ENCODE data around the gene FKBP15. TPM values are rescaled to one million over a fixed set of nuclear protein-coding genes. Genes with fewer than 3 reads are reported as not detected.
A peak's percentile ranks its signal among the peaks of the same experiment; 100 is the strongest.

Gene FKBP15
- total RNA-seq, 1 donor from 2014 or later: 23.8 TPM

DNA sequence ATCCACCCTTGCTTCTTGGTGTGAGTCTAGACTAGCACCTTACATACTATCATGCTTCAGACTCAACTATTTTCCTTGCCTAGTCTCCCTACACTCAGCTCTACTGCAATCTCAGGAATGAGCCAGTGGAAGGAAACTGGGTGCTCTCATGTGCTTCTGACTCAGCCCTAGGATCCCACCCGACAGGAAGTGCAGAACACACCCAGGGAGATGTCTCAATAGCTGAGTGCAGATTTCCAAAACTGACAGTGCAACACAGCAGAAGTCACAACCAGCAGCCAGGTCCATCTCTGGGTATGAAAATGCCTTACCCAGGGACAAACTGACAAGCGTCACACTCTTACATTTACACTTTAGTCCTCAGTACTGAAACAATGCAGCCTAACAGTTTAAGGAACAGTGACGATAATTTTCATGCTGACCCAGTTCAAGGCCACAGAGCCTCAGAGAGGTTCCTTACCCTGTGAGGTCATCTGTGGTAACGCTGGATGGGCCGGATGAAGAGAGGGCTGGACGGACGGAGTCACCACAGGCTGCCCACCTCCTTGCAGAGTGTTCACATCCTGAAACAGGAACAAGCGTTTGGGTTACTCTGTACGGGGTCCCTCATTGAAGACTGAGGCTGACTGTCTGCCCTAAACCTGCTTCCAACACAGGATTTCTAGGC, 33.0 kb downstream of the FKBP15 start:
- no peaks in the 10 kb centered on the region for H3K27me3 Mint-ChIP-seq
- peaks cover 24% of the 10 kb centered on the region for H3K36me3 Mint-ChIP-seq
- no peaks in the 10 kb centered on the region for H3K9me3 Mint-ChIP-seq
- TF ChIP-seq, protein P1, sequence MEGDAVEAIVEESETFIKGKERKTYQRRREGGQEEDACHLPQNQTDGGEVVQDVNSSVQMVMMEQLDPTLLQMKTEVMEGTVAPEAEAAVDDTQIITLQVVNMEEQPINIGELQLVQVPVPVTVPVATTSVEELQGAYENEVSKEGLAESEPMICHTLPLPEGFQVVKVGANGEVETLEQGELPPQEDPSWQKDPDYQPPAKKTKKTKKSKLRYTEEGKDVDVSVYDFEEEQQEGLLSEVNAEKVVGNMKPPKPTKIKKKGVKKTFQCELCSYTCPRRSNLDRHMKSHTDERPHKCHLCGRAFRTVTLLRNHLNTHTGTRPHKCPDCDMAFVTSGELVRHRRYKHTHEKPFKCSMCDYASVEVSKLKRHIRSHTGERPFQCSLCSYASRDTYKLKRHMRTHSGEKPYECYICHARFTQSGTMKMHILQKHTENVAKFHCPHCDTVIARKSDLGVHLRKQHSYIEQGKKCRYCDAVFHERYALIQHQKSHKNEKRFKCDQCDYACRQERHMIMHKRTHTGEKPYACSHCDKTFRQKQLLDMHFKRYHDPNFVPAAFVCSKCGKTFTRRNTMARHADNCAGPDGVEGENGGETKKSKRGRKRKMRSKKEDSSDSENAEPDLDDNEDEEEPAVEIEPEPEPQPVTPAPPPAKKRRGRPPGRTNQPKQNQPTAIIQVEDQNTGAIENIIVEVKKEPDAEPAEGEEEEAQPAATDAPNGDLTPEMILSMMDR (conservative IDR thresholded peaks at IDR 0.05): no peak
- DNase-seq (ENCODE audit: extremely low spot score, unreplicated experiment): no peak
- no peaks in the 10 kb centered on the region for H3K4me1 Mint-ChIP-seq (ENCODE audit: unreplicated experiment)
- peak overlapping the region; percentile 44 for H3K27ac Mint-ChIP-seq
- H3K4me3 Mint-ChIP-seq: no peak overlapping the region

DNA sequence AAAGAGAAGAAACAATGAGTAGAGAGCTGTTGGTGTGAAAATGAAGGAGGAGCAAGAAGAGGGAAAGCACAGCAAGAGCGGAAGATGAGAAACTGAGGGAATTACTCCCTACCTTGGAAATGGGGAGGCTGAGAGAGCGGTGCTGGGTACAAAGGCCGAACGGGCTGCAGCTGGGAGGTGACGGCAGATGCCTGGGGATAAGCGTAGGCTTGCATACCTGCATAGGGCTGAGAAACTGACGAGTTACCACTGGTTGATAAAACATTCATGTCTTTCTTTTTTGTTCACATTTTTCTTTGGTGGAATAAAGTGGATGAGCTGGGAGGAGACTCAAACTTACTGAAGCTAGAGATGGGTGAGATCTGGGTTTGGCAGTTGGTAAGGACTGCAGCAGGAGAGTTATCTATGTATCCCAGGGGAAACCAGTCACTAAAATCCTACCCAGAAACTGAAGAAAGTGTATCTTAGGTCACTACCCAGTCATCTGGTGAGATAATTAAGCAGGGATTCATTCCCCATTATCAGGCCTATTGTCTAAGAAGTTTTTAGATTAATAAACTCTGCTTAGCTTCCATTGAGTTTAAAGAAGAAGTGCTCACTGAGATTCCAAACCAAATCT, 34.8 kb downstream of the FKBP15 start:
- Mint-ChIP-seq H3K4me3 (no peak overlapping the region), H3K27ac (no peak overlapping the region)
- DNase-seq (ENCODE audit: extremely low spot score, unreplicated experiment): no peak

DNA sequence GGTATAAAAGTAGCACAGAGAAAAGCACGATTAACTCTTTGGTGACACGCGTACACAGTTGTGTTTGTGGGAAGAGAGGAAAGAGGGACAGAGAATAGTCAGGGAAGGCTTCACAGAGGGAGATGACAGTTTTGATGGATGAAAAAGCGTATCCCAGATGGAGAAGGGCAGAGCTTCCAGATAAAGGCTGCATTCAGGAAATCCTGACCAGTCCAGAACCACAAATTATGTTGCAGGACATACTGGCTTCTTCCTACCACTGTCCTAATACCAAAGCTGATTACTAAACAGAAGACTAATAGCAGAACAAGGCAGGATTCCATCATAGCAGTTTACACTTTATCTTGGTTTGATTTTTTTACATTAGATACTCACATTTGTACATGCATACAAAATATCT, 35.8 kb downstream of the FKBP15 start:
- H3K4me3 Mint-ChIP-seq: no peak overlapping the region
- H3K9me3 Mint-ChIP-seq: no peaks in the 10 kb centered on the region
- TF ChIP-seq, protein P1 (conservative IDR thresholded peaks at IDR 0.05): no peak
- DNase-seq (ENCODE audit: extremely low spot score, unreplicated experiment): no peak
- peaks cover 29% of the 10 kb centered on the region for H3K36me3 Mint-ChIP-seq
- no peaks in the 10 kb centered on the region for H3K27me3 Mint-ChIP-seq
- no peak overlapping the region for H3K27ac Mint-ChIP-seq
- no peaks in the 10 kb centered on the region for H3K4me1 Mint-ChIP-seq (ENCODE audit: unreplicated experiment)

More for the DNA sequence above, 34.8 kb downstream of the FKBP15 start:
- TF ChIP-seq, protein P1 (conservative IDR thresholded peaks at IDR 0.05): no peak
- peaks cover 30% of the 10 kb centered on the region for H3K36me3 Mint-ChIP-seq
- H3K27me3 Mint-ChIP-seq: no peaks in the 10 kb centered on the region
- H3K4me1 Mint-ChIP-seq (ENCODE audit: unreplicated experiment): no peaks in the 10 kb centered on the region
- H3K9me3 Mint-ChIP-seq: no peaks in the 10 kb centered on the region

DNA sequence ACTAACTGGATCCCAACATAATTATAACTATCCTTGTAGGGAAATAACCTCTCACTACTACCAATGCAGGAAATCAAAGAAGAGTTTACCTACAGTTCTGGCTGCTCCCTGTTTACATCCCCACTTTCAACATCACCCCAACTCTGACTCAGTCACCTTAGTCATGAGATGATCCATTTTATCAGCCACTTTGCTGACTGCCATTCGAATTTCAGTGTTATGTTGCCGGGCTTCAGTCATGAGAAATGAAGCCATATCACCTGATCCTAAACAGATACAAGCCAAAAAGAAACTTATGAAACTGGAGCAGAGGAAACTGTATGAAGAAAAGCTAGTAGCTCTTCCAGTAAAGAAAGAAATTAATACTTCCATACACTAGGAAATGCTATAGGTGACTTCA, 36.5 kb downstream of the FKBP15 start:
- DNase-seq (ENCODE audit: extremely low spot score, unreplicated experiment): no peak
- Mint-ChIP-seq H3K4me1 (ENCODE audit: unreplicated experiment) (no peaks in the 10 kb centered on the region), H3K27me3 (no peaks in the 10 kb centered on the region), H3K4me3 (no peak overlapping the region), H3K9me3 (no peaks in the 10 kb centered on the region), H3K36me3 (peaks cover 25% of the 10 kb centered on the region), H3K27ac (no peak overlapping the region)
- TF ChIP-seq, protein P1 (conservative IDR thresholded peaks at IDR 0.05): no peak

DNA sequence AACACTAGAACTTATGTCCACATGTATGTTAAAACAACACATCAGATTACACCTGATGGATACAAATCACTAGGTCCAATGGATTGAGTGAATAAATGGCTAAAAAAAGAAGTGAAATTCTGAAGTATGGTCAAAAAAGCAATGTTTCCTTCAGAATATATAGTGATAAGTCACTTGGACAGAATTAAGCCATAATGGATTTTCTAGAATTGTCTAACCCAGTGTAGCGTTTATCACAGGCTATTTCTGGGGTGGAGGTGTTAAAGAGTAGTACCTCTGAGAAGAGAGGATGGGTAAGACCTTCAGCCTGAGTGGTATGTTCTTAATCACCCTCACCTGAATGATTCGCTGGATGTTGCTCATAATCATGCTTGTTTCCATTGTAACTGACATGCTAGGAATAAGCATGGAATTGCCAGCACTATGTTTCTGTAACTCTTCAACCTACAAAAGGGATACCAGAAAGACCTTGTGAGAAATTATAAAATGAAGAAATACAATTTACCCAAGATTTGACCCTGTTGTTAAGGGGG, 37.1 kb downstream of the FKBP15 start:
- TF ChIP-seq, protein P1 (conservative IDR thresholded peaks at IDR 0.05): no peak
- Mint-ChIP-seq H3K4me3 (no peak overlapping the region), H3K4me1 (ENCODE audit: unreplicated experiment) (no peaks in the 10 kb centered on the region), H3K9me3 (no peaks in the 10 kb centered on the region), H3K27me3 (no peaks in the 10 kb centered on the region), H3K27ac (no peak overlapping the region), H3K36me3 (peaks cover 25% of the 10 kb centered on the region)
- DNase-seq (ENCODE audit: extremely low spot score, unreplicated experiment): no peak
